H9 (cell line): Measurements from ENCODE around the gene TEAD1. TPM values are rescaled to one million over a fixed set of nuclear protein-coding genes. Genes with fewer than 3 reads are reported as not detected.

Experiments
- DNase-seq: peaks from one replicate; pipeline ENCODE4 v3.0.0-alpha.2; 2017
- H2AFZ ChIP-seq: one replicate; pipeline ENCODE4 v1.6.1; 2013; ENCODE audit warnings: mild to moderate bottlenecking, low read length, control low read depth, moderate library complexity
- H2AK5ac ChIP-seq: 2 replicates; pipeline ENCODE4 v1.6.1; 2013; ENCODE audit warnings: low read length, control low read depth, mixed read lengths; ENCODE audit not compliant: insufficient read length
- H2BK120ac ChIP-seq: one replicate; pipeline ENCODE4 v1.6.1; 2013; ENCODE audit warnings: low read depth, mild to moderate bottlenecking, low read length, control low read depth, inconsistent platforms; ENCODE audit not compliant: poor library complexity, severe bottlenecking
- H2BK12ac ChIP-seq: 2 replicates; pipeline ENCODE4 v1.6.1; 2013; ENCODE audit warnings: low read length, control low read depth, mixed read lengths, low read depth; ENCODE audit not compliant: insufficient read length
- H2BK15ac ChIP-seq: 2 replicates; pipeline ENCODE4 v1.6.1; 2013; ENCODE audit warnings: low read depth, low read length, control low read depth
- H2BK20ac ChIP-seq: one replicate; pipeline ENCODE4 v1.6.1; 2013; ENCODE audit warnings: low read depth, mild to moderate bottlenecking, low read length, control low read depth, inconsistent platforms; ENCODE audit not compliant: poor library complexity, severe bottlenecking
- H2BK5ac ChIP-seq: 2 replicates; pipeline ENCODE4 v1.6.1; 2013; ENCODE audit warnings: low read length, control low read depth, mixed read lengths; ENCODE audit not compliant: insufficient read length
- H3K14ac ChIP-seq: 2 replicates; pipeline ENCODE4 v1.6.1; 2013; ENCODE audit warnings: low read length, control low read depth; ENCODE audit not compliant: insufficient read depth
- H3K18ac ChIP-seq: 2 replicates; pipeline ENCODE4 v1.6.1; 2013; ENCODE audit warnings: low read depth, mild to moderate bottlenecking, mixed read lengths, low read length, control low read depth; ENCODE audit not compliant: insufficient read length
- H3K23ac ChIP-seq: 2 replicates; pipeline ENCODE4 v1.6.1; 2013; ENCODE audit warnings: low read length, control low read depth, mixed read lengths, low read depth; ENCODE audit not compliant: insufficient read length
- H3K23me2 ChIP-seq: 2 replicates; pipeline ENCODE4 v1.6.1; 2013; ENCODE audit warnings: low read depth, mild to moderate bottlenecking, mixed read lengths, low read length, control low read depth; ENCODE audit not compliant: insufficient read length, poor library complexity, severe bottlenecking
- H3K27ac ChIP-seq: 2 replicates; pipeline ENCODE4 v1.5.1; 2013; ENCODE audit warnings: low read length, control low read depth, mixed read lengths, low read depth; ENCODE audit not compliant: insufficient read length
- H3K27me3 ChIP-seq: 2 replicates; pipeline ENCODE4 v1.6.1; 2013; ENCODE audit warnings: low read length, control low read depth, inconsistent platforms; ENCODE audit not compliant: insufficient read depth
- H3K4ac ChIP-seq: 2 replicates; pipeline ENCODE4 v1.6.1; 2013; ENCODE audit warnings: low read depth, mild to moderate bottlenecking, control low read depth, inconsistent platforms, low read length, moderate library complexity
- H3K4me1 ChIP-seq: 2 replicates; pipeline ENCODE4 v1.6.1; 2013; ENCODE audit warnings: low read length, control low read depth, inconsistent platforms; ENCODE audit not compliant: insufficient read depth
- H3K4me2 ChIP-seq: 2 replicates; pipeline ENCODE4 v1.6.1; 2013; ENCODE audit warnings: low read length, control low read depth, mixed read lengths; ENCODE audit not compliant: insufficient read length, insufficient read depth
- H3K56ac ChIP-seq: 2 replicates; pipeline ENCODE4 v1.6.1; 2013; ENCODE audit warnings: low read depth, mild to moderate bottlenecking, mixed read lengths, low read length, control low read depth; ENCODE audit not compliant: insufficient read length
- H3K79me1 ChIP-seq: 2 replicates; pipeline ENCODE4 v1.6.1; 2013; ENCODE audit warnings: low read depth, mild to moderate bottlenecking, moderate library complexity, low read length, control low read depth, inconsistent platforms; ENCODE audit not compliant: insufficient read depth, poor library complexity, severe bottlenecking
- H3K79me2 ChIP-seq: 2 replicates; pipeline ENCODE4 v1.6.1; 2013; ENCODE audit warnings: low read length, control low read depth, inconsistent platforms; ENCODE audit not compliant: insufficient read depth
- H3K9ac ChIP-seq: 2 replicates; pipeline ENCODE4 v1.6.1; 2013; ENCODE audit warnings: low read length, control low read depth, mixed read lengths; ENCODE audit not compliant: insufficient read length; ENCODE audit errors: extremely low read depth
- H3K9me3 ChIP-seq: one replicate; pipeline ENCODE4 v1.6.1; 2013; ENCODE audit warnings: low read depth, low read length, inconsistent platforms; ENCODE audit not compliant: control insufficient read depth
- H3T11ph ChIP-seq: one replicate; pipeline ENCODE4 v1.6.1; 2013; ENCODE audit warnings: mild to moderate bottlenecking, low read length, control low read depth, inconsistent platforms
- H4K20me1 ChIP-seq: one replicate; pipeline ENCODE4 v1.6.1; 2013; ENCODE audit not compliant: control insufficient read depth, insufficient read length, insufficient read depth
- H4K5ac ChIP-seq: 2 replicates; pipeline ENCODE4 v1.6.1; 2013; ENCODE audit warnings: low read depth, mild to moderate bottlenecking, mixed read lengths, low read length, control low read depth; ENCODE audit not compliant: insufficient read length
- H4K8ac ChIP-seq: replicated peaks from 2 replicates; pipeline ENCODE4 v1.6.1; 2013; ENCODE audit warnings: low read length, control low read depth, mixed read lengths, low read depth; ENCODE audit not compliant: insufficient read length
- H4K91ac ChIP-seq: 2 replicates; pipeline ENCODE4 v1.6.1; 2013; ENCODE audit warnings: low read depth, mild to moderate bottlenecking, moderate library complexity, mixed read lengths, low read length, control low read depth; ENCODE audit not compliant: insufficient read length
- H3K27ac Mint-ChIP-seq, 3 experiments: 2 replicates in 2 of 3; 3 replicates in 1 of 3; pipeline ENCODE4 v1.8.0; 2020 to 2021; ENCODE audit warnings: mixed read lengths in 3 of 3, mild to moderate bottlenecking in 1 of 3, moderate library complexity in 1 of 3
- H3K27me3 Mint-ChIP-seq: 2 replicates; pipeline ENCODE4 v1.8.0; 2021; ENCODE audit warnings: low read depth, mild to moderate bottlenecking, moderate library complexity, mixed read lengths
- H3K36me3 Mint-ChIP-seq, 3 experiments: 2 replicates in 2 of 3; 3 replicates in 1 of 3; pipeline ENCODE4 v1.8.0; 2020 to 2021; ENCODE audit warnings: low read depth in 3 of 3, mixed read lengths in 3 of 3; ENCODE audit not compliant: insufficient read depth in 1 of 3
- H3K4me1 Mint-ChIP-seq, 2 experiments: 2 replicates each; pipeline ENCODE4 v1.8.0; 2020; ENCODE audit warnings: mixed read lengths in 2 of 2
- H3K4me3 Mint-ChIP-seq, 2 experiments: 2 replicates in 1 of 2; 3 replicates in 1 of 2; pipeline ENCODE4 v1.8.0; 2020 to 2021; ENCODE audit warnings: mild to moderate bottlenecking in 2 of 2, mixed read lengths in 2 of 2, moderate library complexity in 1 of 2
- H3K9me3 Mint-ChIP-seq, 2 experiments: 2 replicates in 1 of 2; 3 replicates in 1 of 2; pipeline ENCODE4 v1.8.0; 2020; ENCODE audit warnings: mild to moderate bottlenecking in 2 of 2, mixed read lengths in 2 of 2, moderate library complexity in 1 of 2
- WGBS: extraction: QIAGEN DNeasy Blood & Tissue Kit; methylation state at CpG from one replicate; pipeline ENCODE4 v1.1.7; 2013; ENCODE audit warnings: missing lambda C conversion rate, low lambda C conversion rate, mixed read lengths; ENCODE audit not compliant: insufficient read length; ENCODE audit errors: extremely low coverage; 5-methylcytosine and 5-hydroxymethylcytosine counted together
- total RNA-seq: library from RNA; stranded (reverse); gene quantifications from 2 replicates; pipeline ENCODE4 v1.2.1, GENCODE V29; 2021
- TF ChIP-seq, protein P1 (sequence below): fragments of 200-600 bp; sonication (generic); conservative IDR thresholded peaks from 3 replicates; pipeline ENCODE4 v1.8.0; 2021; ENCODE audit warnings: antibody characterized with exemption, mild to moderate bottlenecking

TEAD1 gene
- total RNA-seq, 1 experiment from 2014 or later, result 75.1 TPM

- Histone ChIP-seq H3K79me1 (no peaks in the 10 kb centered on the region), H3K79me2 (peaks cover 4% of the 10 kb centered on the region; the same call in 1 of the 2 replicates), H2BK12ac (no peak overlapping the region), H3K23ac (no peak overlapping the region), H3K23me2 (no peaks in the 10 kb centered on the region), H2BK5ac (no peak overlapping the region), H3K4ac (no peak overlapping the region), H4K20me1 (no peaks in the 10 kb centered on the region), H3K9me3 (no peaks in the 10 kb centered on the region), H3K4me1 (peaks cover 30% of the 10 kb centered on the region), H3K18ac (no peak overlapping the region), H3K27ac (no peak overlapping the region), H2BK20ac (no peak overlapping the region), H4K91ac (no peak overlapping the region), H4K5ac (no peak overlapping the region), H4K8ac (no peak overlapping the region), H2BK120ac (no peak overlapping the region), H2BK15ac (no peak overlapping the region), H3K14ac (no peak overlapping the region), H3K27me3 (no peaks in the 10 kb centered on the region), H3T11ph (no peak overlapping the region), H3K56ac (no peak overlapping the region), H2AK5ac (no peak overlapping the region), H3K9ac (no peak overlapping the region), H3K4me2 (no peak overlapping the region), H2AFZ (no peak overlapping the region)
- Mint-ChIP-seq H3K9me3 (no peaks in the 10 kb centered on the region), H3K4me3 (no peak overlapping the region), H3K36me3 (peaks cover 5 to 17% (median 7%) of the 10 kb centered on the region in 3 experiments; a peak in 6 of 7 replicates), H3K27me3 (no peaks in the 10 kb centered on the region), H3K4me1 (peaks cover 66 to 69% of the 10 kb centered on the region in 2 experiments), H3K27ac (peak overlapping the region in 1 of 3 experiments; percentile 16; a peak in 1 of 7 replicates)
- DNase-seq, result no peak
- WGBS, result no CpG with 5 or more reads among the region's 4 CpGs
- TF ChIP-seq, protein P1, sequence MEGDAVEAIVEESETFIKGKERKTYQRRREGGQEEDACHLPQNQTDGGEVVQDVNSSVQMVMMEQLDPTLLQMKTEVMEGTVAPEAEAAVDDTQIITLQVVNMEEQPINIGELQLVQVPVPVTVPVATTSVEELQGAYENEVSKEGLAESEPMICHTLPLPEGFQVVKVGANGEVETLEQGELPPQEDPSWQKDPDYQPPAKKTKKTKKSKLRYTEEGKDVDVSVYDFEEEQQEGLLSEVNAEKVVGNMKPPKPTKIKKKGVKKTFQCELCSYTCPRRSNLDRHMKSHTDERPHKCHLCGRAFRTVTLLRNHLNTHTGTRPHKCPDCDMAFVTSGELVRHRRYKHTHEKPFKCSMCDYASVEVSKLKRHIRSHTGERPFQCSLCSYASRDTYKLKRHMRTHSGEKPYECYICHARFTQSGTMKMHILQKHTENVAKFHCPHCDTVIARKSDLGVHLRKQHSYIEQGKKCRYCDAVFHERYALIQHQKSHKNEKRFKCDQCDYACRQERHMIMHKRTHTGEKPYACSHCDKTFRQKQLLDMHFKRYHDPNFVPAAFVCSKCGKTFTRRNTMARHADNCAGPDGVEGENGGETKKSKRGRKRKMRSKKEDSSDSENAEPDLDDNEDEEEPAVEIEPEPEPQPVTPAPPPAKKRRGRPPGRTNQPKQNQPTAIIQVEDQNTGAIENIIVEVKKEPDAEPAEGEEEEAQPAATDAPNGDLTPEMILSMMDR, result no peak
These were observed 124.4 kb downstream of the TEAD1 start for GRCh38 chr11:12798609-12799011.
